B cell (primary cell): ENCODE data around the gene SRRD.

Experiments
- EZH2 ChIP-seq: IDR thresholded peaks from 2 replicates; pipeline ENCODE4 v1.6.1; 2012; ENCODE audit warnings: borderline replicate concordance, low read depth, mild to moderate bottlenecking, moderate library complexity, low read length; ENCODE audit not compliant: insufficient read depth, poor library complexity, severe bottlenecking
- TF ChIP-seq, protein P1 (sequence below): fragments of 200-600 bp; IDR thresholded peaks from one replicate; pipeline ENCODE4 v1.8.0; 2022; ENCODE audit warnings: antibody characterized with exemption, mild to moderate bottlenecking

DNA sequence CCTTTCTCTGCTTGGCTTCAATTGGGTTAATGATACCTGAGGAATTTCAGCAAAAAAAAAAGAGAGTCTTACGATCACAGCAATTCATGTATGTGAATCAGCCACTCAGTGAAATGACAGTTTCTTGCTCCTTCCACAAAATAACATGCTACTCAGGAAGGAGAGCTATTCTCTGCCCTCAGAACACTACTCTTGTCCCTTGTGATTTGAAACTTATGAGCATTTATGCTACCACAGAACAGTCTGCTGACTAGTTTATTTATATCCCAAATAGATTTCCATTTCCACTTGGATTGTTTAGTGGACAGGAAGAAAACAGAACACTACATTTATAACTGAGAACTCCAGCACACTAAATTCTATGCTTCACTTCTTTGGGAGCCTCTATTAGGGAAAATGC is 20.1 kb downstream of the SRRD start:
- TF ChIP-seq, protein P1, sequence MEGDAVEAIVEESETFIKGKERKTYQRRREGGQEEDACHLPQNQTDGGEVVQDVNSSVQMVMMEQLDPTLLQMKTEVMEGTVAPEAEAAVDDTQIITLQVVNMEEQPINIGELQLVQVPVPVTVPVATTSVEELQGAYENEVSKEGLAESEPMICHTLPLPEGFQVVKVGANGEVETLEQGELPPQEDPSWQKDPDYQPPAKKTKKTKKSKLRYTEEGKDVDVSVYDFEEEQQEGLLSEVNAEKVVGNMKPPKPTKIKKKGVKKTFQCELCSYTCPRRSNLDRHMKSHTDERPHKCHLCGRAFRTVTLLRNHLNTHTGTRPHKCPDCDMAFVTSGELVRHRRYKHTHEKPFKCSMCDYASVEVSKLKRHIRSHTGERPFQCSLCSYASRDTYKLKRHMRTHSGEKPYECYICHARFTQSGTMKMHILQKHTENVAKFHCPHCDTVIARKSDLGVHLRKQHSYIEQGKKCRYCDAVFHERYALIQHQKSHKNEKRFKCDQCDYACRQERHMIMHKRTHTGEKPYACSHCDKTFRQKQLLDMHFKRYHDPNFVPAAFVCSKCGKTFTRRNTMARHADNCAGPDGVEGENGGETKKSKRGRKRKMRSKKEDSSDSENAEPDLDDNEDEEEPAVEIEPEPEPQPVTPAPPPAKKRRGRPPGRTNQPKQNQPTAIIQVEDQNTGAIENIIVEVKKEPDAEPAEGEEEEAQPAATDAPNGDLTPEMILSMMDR, result no peak
- no peak for TF ChIP-seq EZH2
